Hematopoietic multipotent progenitor cell treated with erythropoietin and hydrocortisone succinate and interleukin-3 and kit ligand, for 6 days (in vitro differentiated cells): ENCODE data around the gene TTLL9.

Source experiments
- DNase-seq: peaks from one replicate; pipeline ENCODE4 v3.0.0-alpha.2; 2015

The TTLL9 gene

GRCh38 chr20:31890646-31891045 is 20.2 kb downstream of the TTLL9 start:
- DNase-seq: no peak

GRCh38 chr20:31894980-31895675 is 24.7 kb downstream of the TTLL9 start:
- peak; percentile 90 for DNase-seq

- no peak for DNase-seq
Measured at GRCh38 chr20:31896049-31896448, 25.6 kb downstream of the TTLL9 start.

DNA sequence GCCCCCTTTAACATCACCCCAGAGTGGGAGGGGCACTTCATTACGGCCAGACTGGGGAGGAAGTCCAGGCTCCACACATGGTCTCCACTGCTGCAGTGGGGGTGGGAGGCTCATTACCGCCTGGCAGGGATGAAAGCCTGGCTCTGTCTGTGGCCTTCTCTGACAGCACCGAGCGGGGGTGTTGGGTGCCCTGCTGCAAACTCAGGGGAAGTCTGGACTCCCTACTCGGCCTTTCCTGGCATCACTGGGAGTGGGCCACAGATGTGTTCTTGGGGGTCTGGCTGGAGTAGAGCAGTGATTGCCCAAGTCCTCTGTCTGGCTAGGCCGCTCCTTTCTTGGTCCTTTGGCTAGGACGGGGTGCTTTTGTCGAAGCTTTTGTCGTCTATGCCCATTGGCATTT is 27.1 kb downstream of the TTLL9 start:
- no peak for DNase-seq

- no peak for DNase-seq
Measured at GRCh38 chr20:31901615-31902014, 31.2 kb downstream of the TTLL9 start.

GRCh38 chr20:31903627-31904386 is 33.4 kb downstream of the TTLL9 start:
- no peak for DNase-seq

- DNase-seq: no peak
Measured at GRCh38 chr20:31906001-31906400, 35.6 kb downstream of the TTLL9 start.

DNA sequence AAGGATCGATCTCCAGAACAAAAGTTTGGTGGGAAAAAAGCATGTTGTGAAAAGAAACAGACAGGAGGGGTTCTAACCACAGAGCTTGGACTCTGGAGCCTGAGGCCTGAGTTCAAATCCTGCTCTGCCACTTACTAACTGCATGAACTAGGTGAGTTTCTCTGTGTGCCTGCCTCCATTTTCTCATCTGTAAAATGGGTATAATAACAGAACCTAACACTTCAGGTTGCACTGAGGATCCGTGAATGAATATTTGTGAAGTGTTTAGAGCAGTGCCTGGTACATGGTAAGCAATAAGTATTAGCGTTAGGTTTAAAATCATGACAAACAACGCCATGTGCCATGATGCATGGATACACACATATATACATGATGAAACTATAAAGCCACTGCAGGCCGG is 36.6 kb downstream of the TTLL9 start:
- no peak for DNase-seq

- DNase-seq: peak; percentile 92
Measured at GRCh38 chr20:31908016-31908415, 37.6 kb downstream of the TTLL9 start.

GRCh38 chr20:31908424-31908823 is 38.0 kb downstream of the TTLL9 start:
- no peak for DNase-seq

DNA sequence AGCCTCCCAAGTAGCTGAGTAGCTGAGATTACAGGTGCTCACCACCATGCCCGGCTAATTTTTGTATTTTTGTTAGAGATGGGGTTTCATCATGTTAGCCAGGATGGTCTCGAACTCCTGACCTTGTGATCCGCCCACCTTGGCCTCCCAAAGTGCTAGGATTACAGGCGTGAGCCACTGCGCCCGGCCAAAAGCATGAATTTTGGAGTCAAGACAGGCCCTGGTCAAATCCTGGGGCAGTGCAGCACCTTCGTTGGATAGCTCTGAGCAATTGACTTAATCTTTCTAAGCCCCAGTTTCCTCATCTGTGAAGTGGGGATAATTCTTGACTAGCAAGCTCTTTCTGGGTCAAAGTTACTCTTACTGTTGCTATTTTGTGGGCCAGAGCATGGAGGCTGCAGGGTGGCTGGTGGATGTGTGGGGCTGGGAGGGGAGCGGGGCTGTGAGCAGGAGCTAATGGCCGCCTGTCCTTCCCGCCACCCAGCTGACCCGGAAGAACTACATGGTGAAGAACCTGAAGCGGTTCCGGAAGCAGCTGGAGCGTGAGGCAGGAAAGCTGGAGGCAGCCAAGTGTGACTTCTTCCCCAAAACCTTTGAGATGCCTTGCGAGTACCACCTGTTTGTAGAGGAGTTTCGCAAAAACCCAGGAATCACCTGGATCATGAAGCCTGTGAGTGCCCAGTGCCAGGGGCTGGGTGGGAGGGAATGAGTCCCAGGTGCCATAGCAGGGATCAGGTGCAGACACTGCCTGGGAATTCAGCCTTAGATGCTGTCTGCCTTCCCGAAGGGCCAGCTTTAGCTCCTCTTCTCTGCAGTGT is 39.0 kb downstream of the TTLL9 start:
- no peak for DNase-seq

GRCh38 chr20:31910071-31910803 is 39.8 kb downstream of the TTLL9 start:
- no peak for DNase-seq

DNA sequence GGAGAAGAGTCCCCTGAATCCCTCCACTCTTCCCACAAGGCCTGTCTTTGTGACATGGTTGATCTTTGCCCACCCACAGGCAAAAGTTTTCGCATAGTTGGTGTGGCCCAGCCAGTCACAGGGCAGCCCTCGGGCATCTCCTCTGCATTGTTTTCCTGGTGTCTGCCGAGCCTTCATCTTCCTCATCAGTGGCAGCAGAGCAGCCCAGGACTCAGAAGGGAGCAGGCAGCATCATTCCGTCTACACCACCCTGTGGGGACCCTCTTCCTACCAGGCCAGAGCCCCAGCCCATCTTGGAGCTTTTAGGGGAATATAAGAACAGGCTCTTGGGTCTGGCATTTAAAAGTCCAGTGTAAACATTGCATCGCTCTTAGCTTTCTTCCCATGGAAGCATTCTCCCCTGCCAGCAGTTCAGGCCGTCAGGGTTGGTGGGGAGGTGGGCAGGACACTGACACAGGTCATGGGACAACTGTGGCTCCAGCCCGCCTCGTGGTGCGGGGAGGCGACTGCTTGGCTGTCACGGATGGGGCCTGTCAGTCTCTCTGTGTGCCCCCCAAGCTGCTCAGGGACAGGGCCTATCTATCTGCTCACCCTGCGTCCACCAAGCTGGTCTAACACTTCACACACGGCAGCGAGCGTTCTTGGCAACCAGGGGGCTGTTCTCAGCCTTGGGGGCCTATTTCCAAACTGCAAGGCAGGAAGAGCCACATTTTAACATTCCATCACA is 43.2 kb downstream of the TTLL9 start:
- no peak for DNase-seq

DNA sequence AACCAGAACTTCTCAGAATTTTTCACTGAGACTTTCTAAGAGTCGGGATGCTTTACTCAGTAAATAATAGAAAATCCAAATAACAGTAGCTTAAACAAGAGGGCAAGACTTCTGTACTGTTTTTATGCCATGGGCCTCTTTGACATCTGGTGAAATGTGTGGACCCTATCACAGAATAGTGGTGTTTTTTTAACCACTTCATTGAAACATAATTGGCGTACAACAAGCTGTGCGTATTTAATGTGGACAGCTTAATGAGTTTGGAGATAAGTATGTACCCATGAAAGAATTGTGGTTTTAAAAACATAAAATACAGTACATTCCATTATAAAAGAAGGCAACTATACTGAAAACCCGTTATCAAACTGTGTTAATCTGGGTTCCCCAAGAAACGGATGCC is 43.7 kb downstream of the TTLL9 start:
- no peak for DNase-seq

DNA sequence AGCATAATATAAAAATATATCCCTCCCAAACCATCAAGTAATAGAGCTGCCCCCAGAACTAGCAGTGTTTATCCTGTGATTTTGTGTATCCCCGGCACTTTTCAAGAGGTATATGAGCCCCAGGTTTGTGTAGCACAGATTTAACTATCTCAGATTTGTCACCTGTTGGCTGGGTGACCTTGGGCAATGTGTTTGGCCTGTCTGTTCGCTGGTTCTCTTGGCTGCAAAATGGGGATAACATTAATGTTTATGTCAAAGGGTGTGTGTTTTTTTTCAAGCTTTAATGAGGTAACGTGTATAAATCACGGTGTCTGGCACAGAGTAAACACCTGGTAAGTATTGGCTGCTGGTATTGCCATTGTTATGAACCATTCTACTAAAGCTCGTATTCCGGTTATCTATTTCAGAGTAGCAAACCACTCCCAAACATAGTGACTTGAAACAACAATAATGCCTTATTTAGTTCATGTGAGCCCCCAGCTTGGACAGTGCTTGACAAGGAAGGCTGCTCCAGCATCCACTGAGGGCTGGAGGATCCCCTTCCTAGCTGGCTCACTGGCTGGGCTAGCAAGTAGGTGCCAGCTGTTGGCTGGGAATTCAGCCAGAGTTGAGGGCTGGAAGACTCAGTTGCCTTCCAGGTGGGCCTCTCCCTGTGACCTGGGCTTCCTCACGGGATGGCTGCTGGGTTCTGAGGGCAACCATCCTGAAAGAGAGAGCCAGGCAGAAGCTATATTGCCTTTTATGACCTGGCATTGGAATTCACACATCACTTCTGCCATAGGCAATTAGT is 45.3 kb downstream of the TTLL9 start:
- DNase-seq: no peak

DNA sequence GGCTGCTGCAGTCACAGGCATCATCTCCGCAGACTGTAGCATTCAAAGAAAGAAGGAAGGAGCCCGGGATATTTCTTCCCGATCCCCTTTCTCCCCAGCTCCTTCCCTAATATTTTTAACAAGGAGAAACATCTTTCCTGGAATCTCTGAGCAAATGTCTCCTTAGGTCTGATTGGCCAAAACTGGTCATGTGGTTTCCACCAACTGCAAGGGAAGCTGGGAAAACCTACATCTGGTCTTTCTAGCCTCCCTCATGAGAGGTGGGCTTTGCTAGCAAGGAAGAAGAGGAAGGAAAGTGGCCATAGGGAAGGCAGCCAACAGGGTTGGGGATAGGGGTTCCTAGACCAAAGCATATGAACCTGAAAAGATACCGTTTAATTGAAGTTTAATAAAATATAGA is 46.3 kb downstream of the TTLL9 start:
- DNase-seq: no peak

DNA sequence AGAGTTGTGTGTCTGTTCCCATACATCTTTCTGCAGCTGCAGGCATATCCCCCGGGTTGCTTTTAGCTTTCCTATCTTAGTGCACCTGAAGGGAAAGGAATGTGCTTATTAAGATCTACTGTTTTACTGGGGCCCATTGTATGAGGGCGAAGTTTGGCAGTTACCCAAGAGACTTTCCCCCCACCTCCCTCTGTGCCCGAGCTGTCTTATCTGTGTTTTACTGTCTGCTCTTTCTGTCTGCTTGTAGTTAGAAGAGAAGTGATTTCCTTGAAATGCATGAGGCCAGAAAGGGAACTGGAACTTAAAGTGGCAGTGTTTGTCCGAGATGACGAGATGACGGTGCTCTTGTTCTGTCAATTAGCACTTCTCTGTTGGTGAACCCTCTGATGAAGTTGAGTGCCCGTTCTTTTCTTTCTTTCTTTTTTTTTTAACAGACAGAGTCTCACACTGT is 47.6 kb downstream of the TTLL9 start:
- DNase-seq: peak; percentile 85

GRCh38 chr20:31918466-31919105 is 48.2 kb downstream of the TTLL9 start:
- DNase-seq: no peak

DNA sequence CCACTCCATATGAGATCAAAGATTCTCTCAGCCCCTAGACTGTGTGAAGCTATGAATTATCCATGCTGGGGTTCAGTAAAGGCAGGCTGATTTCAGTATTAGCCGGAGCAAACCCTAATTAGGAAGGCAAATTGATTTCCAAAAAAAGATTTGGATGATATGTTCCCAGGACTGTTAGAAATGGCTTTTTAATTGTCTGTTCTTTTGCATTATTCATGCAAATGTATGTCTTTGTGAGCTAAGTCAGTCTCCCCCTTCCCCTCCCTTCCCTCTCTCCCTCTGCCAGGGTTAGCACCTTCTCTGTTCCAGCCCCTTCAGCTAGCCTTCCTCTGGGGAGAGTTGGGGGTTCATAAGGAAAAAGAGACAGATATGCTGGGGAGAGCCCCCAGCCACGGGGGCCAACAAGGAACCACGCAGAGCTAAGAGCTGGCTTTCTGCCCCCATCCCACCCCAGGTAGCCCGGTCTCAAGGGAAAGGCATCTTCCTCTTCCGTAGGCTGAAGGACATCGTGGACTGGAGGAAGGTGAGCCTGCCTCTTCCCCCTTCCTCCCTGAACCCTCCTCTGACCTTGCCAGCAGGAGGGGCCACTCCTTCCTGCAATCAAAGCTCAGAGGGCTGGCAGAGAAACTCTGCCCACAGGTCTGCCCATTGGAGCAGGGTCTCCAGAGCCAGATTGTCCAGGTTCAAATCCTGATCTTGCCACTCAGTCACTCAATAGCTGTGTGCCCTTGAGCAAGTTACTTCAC is 49.1 kb downstream of the TTLL9 start:
- no peak for DNase-seq

DNA sequence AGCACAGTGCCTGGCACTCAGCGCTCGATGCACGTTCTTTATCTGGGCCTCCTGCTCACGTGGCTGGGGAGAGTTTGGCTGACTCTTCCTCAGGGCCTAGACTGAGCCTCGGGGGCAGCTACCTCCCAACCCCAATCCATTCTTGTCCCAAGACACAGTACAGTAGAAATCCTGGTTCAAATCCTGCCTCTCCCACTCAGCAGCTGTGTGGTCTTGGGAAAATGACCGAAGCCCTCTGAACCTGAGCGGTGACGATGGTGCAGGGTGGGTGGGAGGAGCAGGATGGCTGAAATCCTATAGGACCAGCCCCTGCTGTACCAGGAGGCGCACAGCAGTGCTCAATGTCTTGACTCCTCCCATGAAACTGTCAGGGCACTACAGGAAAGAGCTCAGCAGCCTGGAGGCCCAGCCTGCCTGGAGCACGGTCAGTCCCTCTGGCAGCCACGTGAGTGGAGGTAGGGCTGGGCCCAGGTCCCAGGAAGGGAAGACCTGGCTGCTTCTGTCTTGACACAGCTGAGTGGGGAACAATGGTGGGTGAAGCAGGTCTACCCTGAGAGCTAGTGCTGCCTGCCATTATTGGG is 49.9 kb downstream of the TTLL9 start:
- DNase-seq: no peak
